Astrocyte of the spinal cord (primary cell): ENCODE measurements around the gene METTL2B.

Experiments used
- DNase-seq: peaks from one replicate; pipeline ENCODE4 v3.0.0; 2011; ENCODE audit warnings: low read depth, low spot score
- H3K4me3 ChIP-seq: 2 replicates; pipeline ENCODE4 v1.5.1; 2011; ENCODE audit warnings: low read depth, mild to moderate bottlenecking, low read length, moderate library complexity
- CTCF ChIP-seq: IDR thresholded peaks from 2 replicates; pipeline ENCODE4 v1.5.1; 2012; ENCODE audit warnings: low read depth, mild to moderate bottlenecking, low read length, inconsistent platforms
- in situ Hi-C: cut with HindIII; loops from 2 replicates; pipeline ENCODE4 v1.10.0; 2017; ENCODE audit warnings: low sequenced_read_pairs

The METTL2B gene

GRCh38 chr7:128435327-128435686, 41.2 kb upstream of the METTL2B start:
- no peak overlapping the region for H3K4me3 ChIP-seq
- no peak for DNase-seq
- in situ Hi-C loops = no loop called here
- TF ChIP-seq CTCF = no peak

- in situ Hi-C loops = no loop called here
- no peak overlapping the region for H3K4me3 ChIP-seq
- TF ChIP-seq CTCF = no peak
- no peak for DNase-seq
Measured at GRCh38 chr7:128437426-128438332, 38.9 kb upstream of the METTL2B start.

DNA sequence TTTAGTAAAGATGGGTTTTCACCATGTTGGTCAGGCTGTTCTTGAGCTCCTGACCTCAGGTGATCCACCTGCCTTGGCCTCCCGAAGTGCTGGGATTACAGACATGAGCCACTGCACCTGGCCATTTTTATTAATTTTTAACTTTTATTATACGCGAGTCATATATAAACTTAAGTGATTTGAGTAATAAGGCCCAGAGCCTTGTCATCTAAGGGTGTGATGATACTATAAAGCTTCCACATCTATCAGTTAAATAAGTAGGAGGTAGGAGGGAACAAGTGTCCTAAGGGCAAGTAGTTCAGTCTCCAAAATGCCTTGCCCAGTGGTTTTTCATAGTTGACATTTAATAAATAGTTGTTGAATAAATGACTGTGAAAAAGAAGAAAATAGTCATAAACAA, 34.2 kb upstream of the METTL2B start:
- in situ Hi-C loops = no loop called here
- no peak for TF ChIP-seq CTCF
- no peak overlapping the region for H3K4me3 ChIP-seq
- DNase-seq = no peak

- in situ Hi-C loops = no loop called here
- TF ChIP-seq CTCF = no peak
- no peak for DNase-seq
- no peak overlapping the region for H3K4me3 ChIP-seq
Measured at GRCh38 chr7:128443831-128444600, 32.5 kb upstream of the METTL2B start.

GRCh38 chr7:128446306-128446705, 30.2 kb upstream of the METTL2B start:
- TF ChIP-seq CTCF = no peak
- H3K4me3 ChIP-seq = no peak overlapping the region
- no peak for DNase-seq
- in situ Hi-C loops = no loop called here

DNA sequence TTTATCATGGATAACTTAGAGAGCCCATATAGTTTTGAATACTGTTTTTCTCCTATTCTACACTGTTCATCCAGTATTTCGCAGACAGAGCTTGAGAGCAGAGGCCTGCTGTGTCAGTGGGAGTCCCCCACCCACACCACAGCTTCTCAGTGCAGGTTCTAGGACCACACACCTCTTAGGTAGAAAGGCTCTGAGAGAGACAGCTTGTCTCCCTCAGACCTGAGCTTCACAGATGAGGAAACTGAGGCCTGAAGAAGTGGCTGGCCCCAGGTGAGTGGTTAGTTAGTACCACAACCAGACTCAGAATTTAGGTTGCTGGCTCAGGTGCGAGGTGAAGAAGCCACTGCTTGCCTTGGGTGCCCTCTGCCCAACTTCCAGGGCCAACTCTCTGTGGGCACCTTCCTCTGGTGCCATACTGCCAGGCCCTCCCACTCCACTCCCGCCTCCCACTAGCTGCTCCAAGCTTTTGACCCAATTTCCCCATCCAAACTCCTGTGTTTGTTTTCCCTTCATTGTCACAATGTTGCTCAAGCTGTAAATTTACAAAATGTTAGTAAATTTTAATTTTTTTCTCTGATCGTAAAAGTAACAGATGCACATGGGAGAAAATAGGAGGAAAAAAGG, 28.5 kb upstream of the METTL2B start:
- DNase-seq = no peak
- TF ChIP-seq CTCF = no peak
- in situ Hi-C loops = no loop called here
- H3K4me3 ChIP-seq = no peak overlapping the region
